SK-N-SH treated with all-trans-retinoic acid at 6 μM for 48 hours (cell line): ENCODE data around the gene TOPBP1.

ENCODE experiments used
- TOX ChIP-seq: fragments of 250-450 bp; sonication (Bioruptor Pico); IDR thresholded peaks from 2 replicates; pipeline ENCODE4 v1.8.0; 2021; ENCODE audit warnings: mild to moderate bottlenecking, moderate library complexity, borderline replicate concordance
- ZC3H10 ChIP-seq: fragments of 250-450 bp; sonication (Bioruptor Pico); IDR thresholded peaks from 2 replicates; pipeline ENCODE4 v1.5.1; 2021; ENCODE audit warnings: mild to moderate bottlenecking, moderate library complexity
- ZFP30 ChIP-seq: fragments of 450-650 bp; formaldehyde crosslinking; IDR thresholded peaks from 2 replicates; pipeline ENCODE4 v1.5.0; 2022; ENCODE audit warnings: mild to moderate bottlenecking, moderate library complexity

- TF ChIP-seq ZFP30 (CRISPR knock-in tag) = no peak
- TF ChIP-seq ZC3H10 (CRISPR knock-in tag) = no peak
- TF ChIP-seq TOX = no peak
Observed at GRCh38 chr3:133629146-133629545, 32.6 kb downstream of the TOPBP1 start.
